ENCODE measurements around the gene SLC27A5. TPM values are rescaled to one million over a fixed set of nuclear protein-coding genes. Genes with fewer than 3 reads are reported as not detected.

Gene SLC27A5
- total and polyA plus RNA-seq, 2 donors (not counting 3 experiments of a cell fraction or from before 2014, with no cell fraction given) = 7.1 to 16.0 TPM

- intact Hi-C loops (cut with micrococcal nuclease) (no loop called here), dilution Hi-C loops (cut with MboI; ENCODE audit: extremely low pct_ligation_motif_present, low sequenced_read_pairs) (no loop called here)
- no peaks in the 10 kb centered on the region for H3K36me3 ChIP-seq (ENCODE audit: control insufficient read depth in 2 of 2, extremely low read depth in 1 of 2, insufficient read depth in 2 of 2, low read length in 2 of 2)
- FAIRE-seq (no peak), DNase-seq (ENCODE audit: low read depth, low spot score) (no peak)
- POLR2A ChIA-PET = no interaction called here
- TF ChIP-seq MAX (IDR thresholded peaks at IDR 0.05; ENCODE audit: insufficient read depth, insufficient read length) = no peak
- TF ChIP-seq POLR2A (IDR thresholded peaks at IDR 0.05; ENCODE audit: low read depth, low read length) = no peak
- no peak for TF ChIP-seq EZH2 (IDR thresholded peaks at IDR 0.05; ENCODE audit: borderline replicate concordance, low read depth, low read length, severe bottlenecking)
- no peak for TF ChIP-seq JUN (IDR thresholded peaks at IDR 0.05; ENCODE audit: borderline replicate concordance, insufficient read depth, insufficient read length, low read depth)
- TF ChIP-seq FOS (IDR thresholded peaks at IDR 0.05; ENCODE audit: borderline replicate concordance, insufficient read depth, low read length) = no peak
- TF ChIP-seq CTCF (IDR thresholded peaks at IDR 0.05; ENCODE audit: extremely low read depth in 1 of 2, insufficient read depth in 1 of 2, low read depth in 1 of 2, low read length in 2 of 2) = no peak
- TF ChIP-seq POLR2AphosphoS5 (IDR thresholded peaks at IDR 0.05; ENCODE audit: insufficient read depth, low read depth, low read length) = no peak
- TF ChIP-seq GATA2 (IDR thresholded peaks at IDR 0.05; ENCODE audit: insufficient read depth, insufficient read length, low read depth, low read length) = no peak
- TF ChIP-seq MYC (IDR thresholded peaks at IDR 0.05; ENCODE audit: low read depth, low read length) = no peak
- CTCF ChIA-PET = no interaction called here
- H3K79me2 ChIP-seq (ENCODE audit: control insufficient read depth, insufficient read depth, low read length) = no peaks in the 10 kb centered on the region
- no peak overlapping the region for H3K27ac ChIP-seq (ENCODE audit: insufficient read depth, low read depth, low read length)
- no peak overlapping the region for H3K9ac ChIP-seq (replicated peaks; ENCODE audit: extremely low read depth, insufficient read depth, low read length)
- BruUV-seq (replicated peaks) = no TSS peak
- H3K27me3 ChIP-seq (ENCODE audit: control insufficient read depth in 2 of 2, insufficient read depth in 2 of 2, low read length in 2 of 2) = no peaks in the 10 kb centered on the region
- no peak overlapping the region for H3K4me2 ChIP-seq (ENCODE audit: insufficient read depth, low read length)
- peaks cover 4% of the 10 kb centered on the region for H3K4me1 ChIP-seq (ENCODE audit: control insufficient read depth, extremely low read depth, insufficient read depth, low read length)
- H2AFZ ChIP-seq (ENCODE audit: low read depth, low read length) = no peak overlapping the region
- no peaks in the 10 kb centered on the region for H3K9me1 ChIP-seq (replicated peaks; ENCODE audit: control insufficient read depth, extremely low read depth, insufficient read depth, low read length)
- H3K4me3 ChIP-seq (replicated peaks in 1 of 3; ENCODE audit: insufficient read depth in 1 of 3, low read depth in 1 of 3, low read length in 3 of 3) = no peak overlapping the region
- no peaks in the 10 kb centered on the region for H4K20me1 ChIP-seq (replicated peaks; ENCODE audit: control insufficient read depth, extremely low read depth, insufficient read depth, low read length)
- no peaks in the 10 kb centered on the region for H3K9me3 ChIP-seq (replicated peaks; ENCODE audit: control insufficient read depth, insufficient read depth, low read length)
Measured at GRCh38 chr19:58497634-58498170, 14.1 kb downstream of the SLC27A5 start.

Data from endothelial cell of umbilical vein (primary cell).